ENCODE data around the gene FBXO48. TPM values are rescaled to one million over a fixed set of nuclear protein-coding genes. Genes with fewer than 3 reads are reported as not detected.

FBXO48 gene
- total and polyA plus RNA-seq, 2 of the 8 experiments (the other 6 are each of a cell fraction or from before 2014, with no cell fraction given), result 1.1 to 1.5 TPM

GRCh38 chr2:68465081-68465916 lies 1.8 kb downstream of the FBXO48 start (continued):
- TF ChIP-seq GTF2F1 (IDR thresholded peaks at IDR 0.05; ENCODE audit: borderline replicate concordance, low read depth, low read length), result no peak
- no peak for TF ChIP-seq BRCA1 (IDR thresholded peaks at IDR 0.05; ENCODE audit: low read depth, low read length)
